Measurements from ENCODE around the gene AATK.

GRCh38 chr17:81158688-81159590 lies 7.1 kb downstream of the AATK start:
- TF ChIP-seq CTCF (IDR thresholded peaks at IDR 0.05) = no peak
- no peak for TF ChIP-seq POLR2A (IDR thresholded peaks at IDR 0.05)
